Keratinocyte (primary cell): ENCODE measurements around the gene DNAJC18. TPM values are rescaled to one million over a fixed set of nuclear protein-coding genes. Genes with fewer than 3 reads are reported as not detected.

Experiments used
- DNase-seq: peaks from one replicate; pipeline ENCODE4 v3.0.0-alpha.2; 2011; ENCODE audit warnings: low read depth, missing footprints, low spot score
- FAIRE-seq: peaks from 2 replicates; lab custom pipeline; 2011; peaks lifted over from hg19 to GRCh38; lab: Jason Lieb, UNC
- H2AFZ ChIP-seq: 2 replicates; pipeline ENCODE4 v1.6.0; 2012; ENCODE audit warnings: low read length, control low read depth, inconsistent platforms; ENCODE audit not compliant: control insufficient read depth
- H3K27ac ChIP-seq: 2 replicates; pipeline ENCODE4 v1.5.1; 2011; ENCODE audit warnings: low read length; ENCODE audit not compliant: control insufficient read depth, insufficient read depth
- H3K27me3 ChIP-seq: 3 replicates; pipeline ENCODE4 v1.6.0; 2011; ENCODE audit warnings: low read length; ENCODE audit not compliant: control insufficient read depth, insufficient read depth; ENCODE audit errors: extremely low read depth
- H3K36me3 ChIP-seq, 2 experiments: 2 replicates in 1 of 2; 3 replicates in 1 of 2; pipeline ENCODE4 v1.5.1; 2011; ENCODE audit warnings: low read length in 2 of 2, mild to moderate bottlenecking in 1 of 2; ENCODE audit not compliant: control insufficient read depth in 2 of 2, insufficient read depth in 2 of 2; ENCODE audit errors: extremely low read depth in 1 of 2
- H3K4me1 ChIP-seq: 3 replicates; pipeline ENCODE4 v1.5.1; 2011; ENCODE audit warnings: low read length; ENCODE audit not compliant: control insufficient read depth, insufficient read depth; ENCODE audit errors: extremely low read depth
- H3K4me2 ChIP-seq: 3 replicates; pipeline ENCODE4 v1.6.0; 2011; ENCODE audit warnings: low read depth, low read length; ENCODE audit not compliant: control insufficient read depth, insufficient read depth; ENCODE audit errors: extremely low read depth
- H3K4me3 ChIP-seq, 3 experiments: fragments of 200-600 bp in 1 of 3; sonication (generic) in 1 of 3; 2 replicates in 2 of 3; 3 replicates in 1 of 3; pipeline ENCODE4 v1.5.1; 2011 to 2016; ENCODE audit warnings: low read length in 3 of 3, mild to moderate bottlenecking in 3 of 3, control low read depth in 2 of 3, inconsistent platforms in 1 of 3, low read depth in 1 of 3, mixed read lengths in 1 of 3, mixed run types in 1 of 3, moderate library complexity in 1 of 3; ENCODE audit not compliant: control insufficient read depth in 2 of 3, insufficient read depth in 2 of 3; ENCODE audit errors: extremely low read depth in 1 of 3
- H3K79me2 ChIP-seq: 2 replicates; pipeline ENCODE4 v1.6.0; 2012; ENCODE audit warnings: low read length; ENCODE audit not compliant: control insufficient read depth, insufficient read depth
- H3K9ac ChIP-seq: 3 replicates; pipeline ENCODE4 v1.6.0; 2011; ENCODE audit warnings: low read length; ENCODE audit not compliant: control insufficient read depth, insufficient read depth; ENCODE audit errors: extremely low read depth
- H3K9me1 ChIP-seq: 3 replicates; pipeline ENCODE4 v1.6.0; 2011; ENCODE audit warnings: low read length; ENCODE audit not compliant: control insufficient read depth, insufficient read depth; ENCODE audit errors: extremely low read depth
- H3K9me3 ChIP-seq: 2 replicates; pipeline ENCODE4 v1.5.1; 2012; ENCODE audit warnings: low read depth, low read length; ENCODE audit not compliant: control insufficient read depth
- H4K20me1 ChIP-seq: 3 replicates; pipeline ENCODE4 v1.6.0; 2011; ENCODE audit warnings: low read length; ENCODE audit not compliant: control insufficient read depth, insufficient read depth; ENCODE audit errors: extremely low read depth
- CTCF ChIP-seq, 3 experiments: IDR thresholded peaks in 1 of 3; conservative IDR thresholded peaks in 1 of 3; optimal IDR thresholded peaks in 1 of 3; 2 replicates in 2 of 3; 3 replicates in 1 of 3; pipeline versions ENCODE3 to v1.5.1; 2011; ENCODE audit warnings: low read length in 3 of 3, mild to moderate bottlenecking in 3 of 3, moderate library complexity in 2 of 3, control low read depth in 1 of 3, inconsistent platforms in 1 of 3; ENCODE audit not compliant: insufficient read depth in 2 of 3; ENCODE audit errors: extremely low read depth in 1 of 3
- EZH2 ChIP-seq: IDR thresholded peaks from one replicate; pipeline ENCODE4 v1.6.1; 2012; ENCODE audit warnings: inconsistent platforms, mild to moderate bottlenecking, low read length, moderate library complexity
- dilution Hi-C: fragments of 300-500 bp; cut with MboI; formaldehyde crosslinking; loops from one replicate; pipeline ENCODE4 v1.7.0; 2020; ENCODE audit warnings: low sequenced_read_pairs; ENCODE audit not compliant: extremely low pct_ligation_motif_present
- polyA plus RNA-seq, 5 experiments: library from polyadenylated mRNA; depleted of rRNA in 3 of 5; stranded (reverse) in 3 of 5; stranded (forward) in 1 of 5; unstranded in 1 of 5; fragments of >200 nt; gene quantifications; 1 replicate in 1 of 5; 2 replicates in 3 of 5; 3 replicates in 1 of 5; pipeline versions ENCODE4 v1.2.1 to v1.2.3, GENCODE V29; 2011 to 2012; ENCODE audit warnings: missing spikeins in 2 of 5, low read depth in 1 of 5, low replicate concordance in 1 of 5

Gene DNAJC18
- polyA plus RNA-seq, 1 donor (not counting 4 experiments of a cell fraction or from before 2014, with no cell fraction given) = 6.6 TPM

- Histone ChIP-seq H3K4me2 (no peak overlapping the region), H3K79me2 (no peaks in the 10 kb centered on the region), H3K27me3 (no peaks in the 10 kb centered on the region), H3K9ac (no peak overlapping the region), H3K27ac (no peak overlapping the region), H3K9me3 (no peaks in the 10 kb centered on the region), H3K4me3 (no peak overlapping the region), H3K9me1 (no peaks in the 10 kb centered on the region), H3K36me3 (no peaks in the 10 kb centered on the region), H2AFZ (no peak overlapping the region), H3K4me1 (peaks cover 8% of the 10 kb centered on the region), H4K20me1 (no peaks in the 10 kb centered on the region)
- TF ChIP-seq CTCF (optimal IDR thresholded peaks at IDR 0.05 in 1 of 3, IDR thresholded peaks at IDR 0.05 in 1 of 3, conservative IDR thresholded peaks at IDR 0.05 in 1 of 3; ENCODE audit: extremely low read depth in 1 of 3, insufficient read depth in 2 of 3, low read length in 3 of 3) = no peak
- TF ChIP-seq EZH2 = no peak
- FAIRE-seq (no peak), DNase-seq (no peak)
- dilution Hi-C loops = no loop called here
Observed at GRCh38 chr5:139377226-139377625, 62.1 kb downstream of the DNAJC18 start.

GRCh38 chr5:139376364-139376763 lies 63.0 kb downstream of the DNAJC18 start:
- DNase-seq (no peak), FAIRE-seq (no peak)
- Histone ChIP-seq H3K27ac (no peak overlapping the region), H3K9ac (no peak overlapping the region), H3K4me2 (no peak overlapping the region), H3K9me3 (no peaks in the 10 kb centered on the region), H3K4me3 (no peak overlapping the region), H3K79me2 (no peaks in the 10 kb centered on the region), H3K9me1 (no peaks in the 10 kb centered on the region), H2AFZ (no peak overlapping the region), H4K20me1 (no peaks in the 10 kb centered on the region), H3K36me3 (peaks cover 5 to 6% of the 10 kb centered on the region in 2 experiments), H3K4me1 (peaks cover 8% of the 10 kb centered on the region), H3K27me3 (no peaks in the 10 kb centered on the region)
- no peak for TF ChIP-seq EZH2
- TF ChIP-seq CTCF (optimal IDR thresholded peaks at IDR 0.05 in 1 of 3, IDR thresholded peaks at IDR 0.05 in 1 of 3, conservative IDR thresholded peaks at IDR 0.05 in 1 of 3; ENCODE audit: extremely low read depth in 1 of 3, insufficient read depth in 2 of 3, low read length in 3 of 3) = no peak
- dilution Hi-C loops = no loop called here
